Measurements from ENCODE around the gene RPRD1B.

Gene RPRD1B

DNA sequence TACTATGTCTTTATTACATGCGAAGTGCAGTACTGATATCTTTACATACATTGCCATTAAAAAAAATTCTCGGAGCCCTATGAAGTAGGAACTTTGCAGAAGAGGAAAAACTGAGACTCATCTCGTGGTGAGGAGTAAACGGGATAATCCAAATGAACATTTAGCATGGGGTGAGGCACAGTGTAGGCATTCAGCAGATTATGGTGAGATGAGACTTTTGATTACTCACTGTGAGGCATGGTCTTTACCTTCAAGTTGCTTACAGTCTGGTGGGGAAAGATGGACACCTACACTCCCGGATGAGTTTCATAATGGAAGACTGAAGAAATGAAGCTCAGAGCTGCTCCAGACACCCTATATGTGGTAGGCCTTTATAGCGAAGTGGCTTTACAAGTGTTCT lies 1.4 kb downstream of the RPRD1B start:
- no peak for DNase-seq (ENCODE audit: low read depth in 1 of 2, low spot score in 1 of 2)

DNA sequence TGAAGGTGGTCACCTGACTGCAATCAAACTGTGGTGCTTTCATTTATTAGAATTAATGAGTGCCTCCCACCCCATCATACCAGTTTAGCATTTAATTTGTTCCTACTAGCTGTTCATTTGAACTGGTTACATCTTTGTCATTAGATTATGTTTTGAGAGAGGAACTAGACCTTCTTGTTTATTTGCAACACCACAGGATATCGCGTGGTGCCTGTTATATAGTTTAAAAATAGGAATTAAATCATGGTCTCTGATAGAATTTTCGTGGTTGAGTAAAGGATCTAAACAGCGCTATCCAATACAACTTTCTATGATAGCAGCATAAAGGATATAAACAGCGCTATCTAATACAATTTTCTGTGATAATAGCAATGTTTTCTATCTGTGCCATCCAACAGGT lies 2.8 kb downstream of the RPRD1B start:
- no peak for DNase-seq (ENCODE audit: low read depth in 1 of 2, low spot score in 1 of 2)

DNA sequence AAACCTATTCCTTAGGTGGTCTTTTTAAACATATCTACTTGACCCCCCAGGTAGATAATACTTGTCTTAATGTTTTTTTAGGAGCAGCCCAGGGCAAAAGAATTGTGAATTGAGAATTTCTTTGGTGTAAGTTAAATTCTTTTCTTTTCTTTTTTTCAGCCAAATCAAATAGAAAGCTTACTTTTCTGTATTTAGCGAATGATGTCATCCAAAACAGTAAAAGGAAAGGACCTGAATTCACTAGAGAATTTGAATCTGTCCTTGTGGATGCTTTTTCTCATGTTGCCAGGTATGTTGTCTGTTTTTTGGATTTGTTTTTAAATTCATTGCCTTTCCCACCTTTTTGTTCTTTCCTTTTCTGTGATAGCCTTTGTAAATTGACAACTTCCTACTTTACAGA lies 6.7 kb downstream of the RPRD1B start:
- DNase-seq (ENCODE audit: low read depth in 1 of 2, low spot score in 1 of 2): no peak

DNA sequence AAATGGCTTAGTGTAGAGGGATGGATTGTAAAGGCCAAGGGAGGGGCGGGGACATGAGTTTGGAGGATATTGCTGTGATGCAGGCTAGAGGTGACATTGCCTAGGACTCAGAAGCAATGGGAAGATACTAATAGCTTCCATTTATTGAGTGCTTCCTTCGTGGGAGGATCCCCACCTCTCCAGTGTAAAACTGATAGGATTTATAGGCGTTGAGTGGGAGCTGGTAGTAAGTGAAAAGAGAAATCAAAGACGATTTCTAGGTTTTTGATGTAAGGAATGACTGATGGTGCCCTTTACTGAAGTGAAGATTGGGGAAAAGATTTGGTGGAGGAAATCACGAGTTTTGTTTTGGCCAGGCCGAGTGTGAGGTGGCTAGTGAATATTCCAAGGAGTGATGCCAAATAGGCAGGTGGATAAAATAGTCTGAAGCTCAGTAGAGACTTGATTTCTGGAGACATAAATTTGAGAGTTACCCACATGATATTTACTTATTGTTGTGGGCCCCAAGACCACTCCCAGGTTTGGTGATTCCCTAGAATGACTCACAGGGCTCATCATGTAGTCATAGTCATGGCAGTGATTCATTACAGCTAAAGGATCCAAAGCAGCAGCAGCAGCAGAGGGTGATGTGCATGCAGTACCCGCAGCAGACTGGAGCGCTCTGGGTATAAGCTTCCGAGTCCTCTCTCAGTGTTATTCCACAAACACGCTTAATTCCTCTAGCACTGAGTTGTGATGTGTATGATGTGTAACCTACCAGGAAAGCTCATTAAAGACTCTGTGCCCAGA lies 10.2 kb downstream of the RPRD1B start:
- DNase-seq (ENCODE audit: low read depth in 1 of 2, low spot score in 1 of 2): no peak

DNA sequence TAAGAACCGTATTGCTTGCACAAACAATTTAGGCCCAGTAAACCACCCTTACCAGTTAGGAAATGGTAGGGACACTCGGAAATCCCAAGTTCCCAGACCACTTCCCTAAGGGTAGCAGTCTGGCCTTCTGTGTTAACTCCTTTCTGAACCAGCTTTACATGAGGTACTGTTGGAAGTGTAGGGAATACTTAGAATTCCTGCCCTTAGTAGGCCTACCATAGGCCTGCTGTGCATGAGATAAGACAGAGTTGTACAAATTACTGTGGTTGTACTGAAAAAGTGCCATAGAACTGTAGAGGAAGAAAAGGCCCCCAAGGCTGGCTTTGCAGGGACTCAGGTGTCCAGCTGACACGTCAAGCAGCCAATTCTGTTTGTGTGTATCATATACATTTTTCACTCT lies 11.1 kb downstream of the RPRD1B start:
- no peak for DNase-seq (ENCODE audit: low read depth in 1 of 2, low spot score in 1 of 2)

DNA sequence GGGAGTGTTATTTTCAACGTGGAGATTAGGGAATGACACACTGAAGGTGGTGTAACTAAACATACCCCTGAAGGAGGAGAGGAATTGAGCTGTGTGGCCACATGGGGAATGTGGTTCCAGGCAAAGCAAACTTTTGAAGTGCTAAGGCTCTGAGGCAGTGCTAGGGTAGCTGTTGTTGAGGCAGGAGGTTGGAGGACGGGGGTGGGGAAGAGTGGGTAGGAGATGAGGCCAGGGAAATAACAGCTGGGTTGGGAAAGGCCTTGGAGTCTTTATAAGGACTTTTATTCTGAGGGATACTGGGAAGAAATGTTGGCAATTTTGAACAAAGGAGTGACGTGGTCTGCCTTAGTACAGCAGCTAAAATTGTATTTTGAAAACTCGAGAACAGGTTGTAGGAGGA lies 13.0 kb downstream of the RPRD1B start:
- no peak for DNase-seq (ENCODE audit: low read depth in 1 of 2, low spot score in 1 of 2)

DNA sequence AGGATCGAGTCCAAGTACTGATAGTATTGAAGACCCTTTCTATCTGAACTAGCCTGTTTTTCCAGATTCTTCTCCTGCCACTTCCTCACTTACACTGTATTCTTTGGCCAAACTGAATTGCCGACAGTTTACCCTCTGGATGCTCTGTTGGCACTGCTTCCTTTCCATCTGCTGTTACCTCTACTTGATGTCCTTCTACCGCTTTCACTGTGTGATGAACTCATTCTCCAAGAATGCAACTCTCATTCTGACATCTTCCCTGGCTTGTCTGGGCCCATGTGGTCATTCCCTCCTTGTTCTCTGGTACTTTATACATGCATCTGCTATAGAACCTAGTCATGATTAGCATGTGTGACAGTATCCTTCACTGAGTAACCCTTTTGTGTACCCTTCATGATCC lies 16.3 kb downstream of the RPRD1B start:
- no peak for DNase-seq (ENCODE audit: low read depth in 1 of 2, low spot score in 1 of 2)

DNA sequence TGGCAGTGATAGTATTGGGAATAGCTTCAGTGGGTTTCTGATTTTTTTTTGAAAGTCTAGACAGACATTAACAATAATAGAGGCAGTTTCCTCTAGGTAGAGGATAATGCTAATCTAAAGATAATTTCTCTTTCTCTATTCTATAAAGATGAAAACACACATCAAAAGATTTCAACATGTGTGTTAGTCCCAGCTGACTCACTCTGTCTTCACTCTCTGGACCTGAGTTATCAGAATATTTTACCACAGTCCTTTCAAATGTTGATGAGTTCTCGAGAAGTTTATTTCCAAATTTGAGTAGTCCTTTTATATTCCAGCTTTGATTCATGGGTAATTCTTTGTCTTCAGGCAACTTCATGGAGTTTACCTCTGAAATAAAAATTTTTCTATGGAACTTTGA lies 17.1 kb downstream of the RPRD1B start:
- DNase-seq (ENCODE audit: low read depth in 1 of 2, low spot score in 1 of 2): no peak

DNA sequence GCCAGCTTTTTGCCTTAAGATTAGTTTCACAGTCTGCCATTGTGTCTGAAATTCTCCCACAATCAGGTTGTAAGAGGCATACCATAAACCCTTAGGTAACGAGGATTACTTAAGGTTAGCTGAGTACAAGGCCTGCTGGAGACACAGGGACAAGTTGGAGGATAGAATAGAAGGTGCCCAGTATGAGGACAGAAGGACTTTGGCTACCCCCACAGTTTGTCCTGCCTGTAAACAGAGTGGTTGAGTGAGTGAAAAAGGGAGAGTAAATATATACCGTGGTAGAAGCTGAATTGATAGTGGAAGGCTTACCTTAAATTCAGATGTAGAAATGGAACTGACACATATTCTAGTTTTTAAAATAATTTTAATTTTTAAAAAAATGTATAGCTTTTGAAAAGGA lies 19.3 kb downstream of the RPRD1B start:
- DNase-seq (ENCODE audit: low read depth in 1 of 2, low spot score in 1 of 2): no peak

DNA sequence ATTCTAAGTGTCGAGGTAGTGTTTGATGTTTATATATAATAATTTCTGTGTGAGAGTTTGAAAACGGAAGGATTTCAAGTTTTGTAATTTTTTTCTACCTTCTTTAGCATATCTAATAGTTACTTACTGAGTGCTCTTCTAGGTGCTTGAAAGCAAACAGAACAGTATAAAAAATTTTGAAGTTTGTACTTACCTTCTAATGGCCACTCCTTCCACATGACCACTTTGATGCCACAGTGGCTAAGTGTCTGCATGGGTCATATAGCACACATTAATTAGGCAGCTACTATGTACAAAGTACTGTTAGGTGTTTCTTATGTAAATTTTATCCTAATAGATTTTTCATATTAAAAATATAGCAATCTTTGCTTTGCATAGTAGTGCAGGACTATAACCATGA lies 21.1 kb downstream of the RPRD1B start:
- no peak for DNase-seq (ENCODE audit: low read depth in 1 of 2, low spot score in 1 of 2)

DNA sequence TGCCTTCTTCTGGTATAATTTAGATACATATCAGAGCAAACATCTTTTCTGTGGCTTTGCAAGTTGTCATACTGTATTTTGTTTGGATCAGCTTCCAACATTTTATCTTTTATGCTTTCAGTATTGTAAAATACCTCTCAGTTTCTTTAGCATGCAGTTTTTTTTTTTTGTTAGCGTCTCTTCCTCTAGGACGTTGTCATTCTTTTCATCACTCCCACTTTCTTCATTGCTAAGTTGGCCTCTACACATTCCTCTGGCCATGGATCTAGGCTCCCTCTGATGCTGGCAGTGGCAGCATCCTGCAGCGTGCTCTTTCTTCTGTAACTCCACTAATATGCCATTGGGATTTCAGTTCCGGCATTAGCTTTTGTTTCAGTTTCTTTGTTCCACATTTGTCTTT lies 21.7 kb downstream of the RPRD1B start:
- no peak for DNase-seq (ENCODE audit: low read depth in 1 of 2, low spot score in 1 of 2)

DNA sequence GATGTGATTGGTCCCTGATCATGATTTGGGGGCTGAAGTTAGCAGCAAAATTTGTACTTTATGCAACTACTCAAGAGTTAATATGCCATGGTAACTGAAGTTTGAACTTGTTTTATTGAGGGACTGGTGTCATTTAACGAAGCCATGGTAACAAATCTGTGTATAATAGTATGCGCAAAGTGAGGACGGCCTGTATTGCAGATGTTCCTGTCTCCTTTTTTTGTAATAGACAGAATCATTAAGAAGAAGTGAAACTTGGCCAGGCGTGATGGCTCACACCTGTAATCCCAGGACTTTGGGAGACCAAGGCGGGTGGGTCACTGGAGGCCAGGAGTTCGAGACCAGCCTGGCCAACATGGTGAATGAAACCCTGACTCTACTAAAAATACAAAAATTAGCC lies 22.3 kb downstream of the RPRD1B start:
- no peak for DNase-seq (ENCODE audit: low read depth in 1 of 2, low spot score in 1 of 2)

DNA sequence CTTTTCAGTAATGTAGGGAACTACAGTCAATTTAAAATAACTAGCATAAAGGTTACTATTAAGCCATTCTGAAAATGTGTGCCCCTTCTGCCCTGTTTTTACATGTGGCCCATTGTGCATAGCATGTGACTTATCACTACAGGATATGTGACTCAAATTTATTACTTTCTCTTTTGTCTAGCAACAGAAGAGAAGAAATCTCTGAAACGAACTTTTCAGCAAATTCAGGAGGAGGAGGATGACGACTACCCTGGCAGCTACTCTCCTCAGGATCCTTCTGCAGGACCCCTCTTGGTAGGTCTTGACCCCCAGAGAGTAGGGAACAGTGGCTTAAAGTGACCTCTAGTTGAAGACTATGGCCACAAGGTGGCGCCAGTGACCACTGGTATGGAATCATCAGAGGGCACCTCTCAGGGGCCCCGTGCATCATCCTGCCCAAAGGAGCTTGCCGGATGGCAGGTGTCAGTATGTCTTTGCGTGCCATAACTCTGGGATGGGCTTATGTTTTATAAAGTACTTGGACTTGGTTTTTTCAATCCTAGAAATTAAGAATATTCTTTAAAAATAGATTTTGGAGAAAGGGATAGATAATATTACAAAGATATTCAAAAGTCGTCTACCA lies 23.9 kb downstream of the RPRD1B start:
- peak; percentile 48 to 54 for DNase-seq (ENCODE audit: low read depth in 1 of 2, low spot score in 1 of 2)

DNA sequence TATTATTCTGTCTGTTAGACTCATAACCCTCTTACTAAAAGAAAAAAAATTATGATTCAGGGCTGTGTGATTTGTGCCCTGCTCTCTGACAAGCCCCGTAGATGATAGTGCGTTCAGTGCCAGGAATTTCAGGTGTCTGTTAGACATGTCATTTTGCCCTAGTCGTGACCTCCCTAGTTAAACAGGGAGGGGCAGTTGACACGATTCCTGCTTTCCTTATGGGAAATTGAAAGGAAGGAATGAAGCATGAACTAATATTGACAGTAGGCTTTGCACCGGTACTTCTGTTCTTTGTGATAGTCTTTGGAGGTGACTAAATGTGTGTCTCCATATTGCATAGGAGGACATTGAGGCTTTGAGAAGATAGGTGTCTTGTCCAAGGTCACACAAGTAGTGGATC lies 26.3 kb downstream of the RPRD1B start:
- no peak for DNase-seq (ENCODE audit: low read depth in 1 of 2, low spot score in 1 of 2)

DNA sequence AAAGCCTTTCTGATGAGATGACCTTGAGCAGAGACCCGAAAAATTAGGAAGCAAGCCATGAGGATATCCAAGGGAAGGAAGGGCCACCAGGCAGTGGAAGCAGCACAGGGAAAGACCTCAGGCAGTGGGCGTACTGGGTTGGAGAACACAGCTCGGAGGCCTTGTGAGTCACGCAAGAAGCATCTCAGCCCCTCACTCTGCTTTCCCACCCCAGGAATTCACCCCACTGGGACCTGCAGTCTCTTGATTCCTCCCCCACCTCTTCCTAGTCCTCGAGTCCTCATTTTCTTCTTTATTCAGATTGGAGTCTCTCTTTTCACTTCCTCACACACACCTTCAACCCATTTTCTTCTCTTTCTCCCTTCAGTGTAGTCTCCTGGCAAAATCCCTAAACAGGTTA lies 27.0 kb downstream of the RPRD1B start:
- DNase-seq (ENCODE audit: low read depth in 1 of 2, low spot score in 1 of 2): no peak

DNA sequence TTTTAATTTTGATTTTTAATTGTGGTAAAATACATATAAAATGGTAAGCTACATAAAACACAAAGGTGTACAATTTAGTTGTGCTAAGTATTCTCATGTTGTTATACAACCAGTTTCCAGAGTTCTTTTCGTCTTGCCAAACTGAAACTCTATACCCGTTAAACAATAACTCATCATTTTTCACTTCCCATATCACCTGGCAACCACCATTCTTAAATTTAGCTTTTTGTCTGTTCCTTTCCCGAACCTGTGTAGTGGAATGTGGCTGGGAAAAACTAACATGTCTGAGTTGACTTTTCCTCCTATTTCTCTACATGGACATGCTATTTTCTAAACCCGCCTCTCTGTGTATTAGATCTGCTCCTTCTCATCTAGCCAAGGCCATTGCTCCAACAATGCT lies 27.6 kb downstream of the RPRD1B start:
- DNase-seq (ENCODE audit: low read depth in 1 of 2, low spot score in 1 of 2): no peak

DNA sequence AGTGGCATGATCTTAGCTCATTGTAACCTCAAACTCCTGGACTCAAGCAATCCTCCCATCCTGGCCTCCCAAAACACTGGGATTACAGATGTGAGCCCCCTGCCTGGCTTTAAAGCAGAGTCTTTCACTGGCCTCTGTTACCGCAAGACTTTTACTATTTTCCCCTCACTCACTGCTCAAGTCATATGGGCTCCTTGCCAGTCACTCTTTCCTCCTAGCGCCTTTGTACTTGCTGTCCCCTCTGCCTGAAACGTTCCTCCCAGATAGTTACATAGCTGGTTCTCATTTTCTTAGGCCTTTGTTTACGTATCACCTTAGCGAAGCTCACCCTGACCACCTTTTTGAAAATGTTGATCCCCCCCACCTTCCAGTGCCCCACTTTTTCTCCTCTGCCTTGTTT lies 29.3 kb downstream of the RPRD1B start:
- DNase-seq (ENCODE audit: low read depth in 1 of 2, low spot score in 1 of 2): no peak

DNA sequence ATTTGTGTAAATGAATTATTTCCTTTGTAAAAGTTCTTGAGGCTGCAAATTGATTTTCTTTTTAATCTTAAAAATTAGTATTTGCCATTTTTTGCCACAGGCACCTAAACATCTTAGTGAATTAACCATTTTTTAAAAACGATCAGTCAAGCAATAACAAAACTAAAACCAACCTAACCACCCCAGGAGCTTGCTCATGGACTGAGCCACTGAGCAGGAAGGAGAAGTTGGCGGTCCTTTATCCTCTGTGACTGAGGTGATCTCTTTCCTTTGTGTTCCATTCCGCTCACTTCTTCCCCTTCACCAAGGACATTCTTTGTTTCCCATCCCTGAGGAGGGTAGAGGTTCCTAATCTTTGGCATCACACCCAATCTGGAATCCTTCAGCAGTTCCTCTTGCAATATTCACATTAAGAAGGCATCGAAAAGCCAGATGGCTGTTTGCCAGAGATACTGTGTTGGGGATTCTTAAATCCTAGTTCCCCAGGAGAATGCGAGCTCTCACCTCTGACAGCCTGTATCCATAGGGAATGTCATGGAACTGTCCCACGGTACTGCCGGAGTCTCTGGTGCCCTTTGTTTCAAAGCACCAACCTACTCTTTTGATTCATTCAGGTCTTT lies 30.5 kb downstream of the RPRD1B start:
- no peak for DNase-seq (ENCODE audit: low read depth in 1 of 2, low spot score in 1 of 2)

DNA sequence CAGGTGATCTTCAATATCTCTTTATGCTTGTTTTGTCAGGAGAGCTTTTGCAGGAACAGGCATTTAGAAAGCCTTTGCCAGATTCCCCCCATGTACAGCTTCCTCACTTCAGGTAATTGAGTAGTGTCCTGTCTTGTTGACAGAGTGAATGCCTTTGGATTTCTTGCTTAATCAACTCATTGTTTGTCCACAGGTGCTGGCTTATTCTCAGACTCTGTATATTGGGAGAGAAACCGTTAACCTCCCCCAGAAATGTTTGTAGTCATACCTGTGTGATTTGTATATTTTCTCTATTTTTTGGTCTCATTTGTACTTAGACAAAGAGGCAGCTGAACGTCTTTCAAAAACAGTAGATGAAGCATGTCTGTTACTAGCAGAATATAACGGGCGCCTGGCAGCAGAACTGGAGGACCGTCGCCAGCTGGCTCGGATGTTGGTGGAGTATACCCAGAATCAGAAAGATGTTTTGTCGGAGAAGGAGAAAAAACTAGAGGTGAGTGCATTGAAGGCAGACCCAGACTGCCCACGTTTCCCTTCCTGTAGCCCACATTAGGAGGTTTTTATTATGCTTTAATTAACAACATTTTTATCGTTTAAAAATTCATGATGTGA lies 32.3 kb downstream of the RPRD1B start:
- DNase-seq (ENCODE audit: low read depth in 1 of 2, low spot score in 1 of 2): no peak

DNA sequence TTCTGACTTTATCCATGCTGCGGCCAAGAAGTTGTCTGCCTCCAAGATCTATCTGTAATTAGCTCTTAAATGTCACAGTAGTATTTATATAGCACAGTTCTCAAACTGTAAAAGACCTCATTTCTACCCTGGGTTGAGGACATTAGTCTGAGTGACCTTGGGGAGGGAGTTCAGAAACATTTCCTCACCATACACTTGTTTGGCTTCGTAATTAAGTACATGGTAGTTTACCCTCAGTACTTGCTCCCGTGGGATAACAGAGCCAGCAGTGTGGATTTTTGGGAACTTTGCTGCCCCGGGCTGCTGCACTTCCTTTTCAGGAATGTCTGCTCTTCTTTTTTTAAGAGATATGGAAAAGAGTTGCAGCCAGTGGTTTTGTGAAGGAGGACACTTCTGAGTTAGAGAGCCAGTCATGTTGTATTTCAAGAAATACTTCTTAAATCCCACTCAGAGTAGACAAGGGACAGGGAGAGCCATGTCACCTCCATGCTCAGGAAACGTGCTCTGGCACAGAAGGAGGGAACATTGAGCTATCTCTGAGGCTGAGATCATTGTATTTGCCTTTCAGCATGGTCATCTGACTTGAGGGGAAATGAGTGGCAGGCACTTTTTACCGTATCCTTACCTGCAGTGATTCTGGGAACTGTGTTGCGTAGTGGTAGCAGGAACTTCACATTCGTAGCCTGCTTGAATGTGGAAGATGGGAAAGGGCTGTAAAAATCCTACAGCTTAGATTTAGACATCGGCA lies 33.6 kb downstream of the RPRD1B start:
- no peak for DNase-seq (ENCODE audit: low read depth in 1 of 2, low spot score in 1 of 2)

DNA sequence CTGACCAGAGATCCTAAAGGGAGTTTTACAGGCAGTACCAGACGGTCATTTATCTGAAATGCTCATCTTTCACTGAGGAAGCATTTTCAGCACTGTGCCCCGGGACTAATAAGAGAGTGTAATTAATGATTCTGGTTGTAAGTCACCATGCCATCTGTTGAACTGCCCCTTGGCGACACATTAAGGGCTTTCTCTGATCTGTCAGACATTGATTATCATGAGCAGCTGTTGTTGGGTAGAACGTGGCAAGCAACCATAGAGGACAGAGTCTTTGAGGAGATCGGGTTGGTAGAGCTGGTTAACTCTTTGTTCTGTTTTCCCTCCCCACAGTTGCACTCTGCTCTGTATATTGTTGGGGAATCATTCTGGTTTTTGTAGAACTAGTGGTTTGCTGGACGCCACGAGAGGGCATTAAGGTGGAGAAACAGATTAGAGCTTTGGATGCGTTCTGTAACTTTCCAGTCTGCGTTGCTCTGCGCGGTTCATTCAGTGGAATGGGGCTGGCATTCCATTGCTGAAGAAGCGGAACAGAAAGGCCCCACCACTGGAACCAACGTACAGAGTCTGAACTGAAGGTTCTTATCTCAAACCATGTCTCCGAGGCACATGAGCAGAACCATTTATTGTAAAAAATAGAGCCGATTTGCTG lies 34.3 kb downstream of the RPRD1B start:
- DNase-seq (ENCODE audit: low read depth in 1 of 2, low spot score in 1 of 2): no peak

Measured in activated T-helper 1 cell treated with anti-CD3 and anti-CD28 coated beads, Interleukin-2, amount 50 U/mL, for 16 hours (primary cell).